ENCODE results near the gene IL13. TPM values are rescaled to one million over a fixed set of nuclear protein-coding genes. Genes with fewer than 3 reads are reported as not detected.

IL13 gene
- total and polyA plus RNA-seq, 10 of the 15 experiments (the other 5 are each of a cell fraction or from before 2014, with no cell fraction given), result 0.06 to 0.40 (median 0.11) TPM; not detected in 6

GRCh38 chr5:132639706-132640130 lies 18.3 kb upstream of the IL13 start (continued):
- TF ChIP-seq NFXL1 (IDR thresholded peaks at IDR 0.05; ENCODE audit: borderline replicate concordance) (no peak), SMAD1 (IDR thresholded peaks at IDR 0.05; ENCODE audit: low read depth, partially characterized antibody) (no peak), BRCA1 (IDR thresholded peaks at IDR 0.05; ENCODE audit: low read depth, low read length) (no peak), SREBF2 (IDR thresholded peaks at IDR 0.05; ENCODE audit: low read length) (no peak), JUND (IDR thresholded peaks at IDR 0.05; ENCODE audit: low read depth, low read length) (no peak), MXI1 (IDR thresholded peaks at IDR 0.05; ENCODE audit: low read depth, low read length) (no peak; the same call in 1 of the 2 replicates), HDGF (IDR thresholded peaks at IDR 0.05) (no peak), RUNX3 (IDR thresholded peaks at IDR 0.05; ENCODE audit: low read length) (peak; percentile 99), MTA2 (IDR thresholded peaks at IDR 0.05; ENCODE audit: low read depth) (peak; percentile 64; the same call in 1 of the 2 replicates), FOXM1 (IDR thresholded peaks at IDR 0.05; ENCODE audit: low read depth, low read length) (peak; percentile 90), ZNF24 (IDR thresholded peaks at IDR 0.05) (no peak), ZNF687 (IDR thresholded peaks at IDR 0.05) (peak; percentile 84), RELA (IDR thresholded peaks at IDR 0.05; ENCODE audit: borderline replicate concordance, partially characterized antibody) (no peak), ZBTB4 (CRISPR knock-in tag; IDR thresholded peaks at IDR 0.05) (no peak), BCLAF1 (IDR thresholded peaks at IDR 0.05) (no peak), IRF4 (IDR thresholded peaks at IDR 0.05; ENCODE audit: low read depth, low read length) (no peak; the same call in 1 of the 2 replicates), IRF5 (IDR thresholded peaks at IDR 0.05; ENCODE audit: borderline replicate concordance) (no peak), MEF2B (IDR thresholded peaks at IDR 0.05; ENCODE audit: partially characterized antibody, poor library complexity, severe bottlenecking) (peak; percentile 77), CEBPB (IDR thresholded peaks at IDR 0.05; ENCODE audit: borderline replicate concordance in 1 of 2, low read depth in 2 of 2, low read length in 2 of 2) (peak in 1 of 2 experiments; percentile 88; a peak in 1 of 4 replicates), HDAC6 (IDR thresholded peaks at IDR 0.05; ENCODE audit: unreplicated experiment) (no peak)

Data from GM12878 (cell line).